HAP-1 (cell line): ENCODE measurements around the gene UTY.

Experiments used
- DNase-seq, 2 experiments: peaks; one replicate each; pipeline ENCODE4 v3.0.0-alpha.2; 2016 to 2020; ENCODE audit warnings: low spot score in 2 of 2
- H3K27me3 ChIP-seq: fragments of 250-450 bp; sonication (Bioruptor Pico); 2 replicates; pipeline ENCODE4 v1.5.1; 2020; ENCODE audit warnings: low read depth, mild to moderate bottlenecking, moderate library complexity
- H3K36me3 ChIP-seq: fragments of 250-450 bp; sonication (Bioruptor Pico); replicated peaks from 2 replicates; pipeline ENCODE4 v1.5.1; 2020; ENCODE audit warnings: mild to moderate bottlenecking
- H3K4me1 ChIP-seq: fragments of 250-450 bp; sonication (Bioruptor Pico); 2 replicates; pipeline ENCODE4 v1.5.1; 2020; ENCODE audit warnings: mild to moderate bottlenecking
- H3K4me3 ChIP-seq: fragments of 250-450 bp; sonication (Bioruptor Pico); 2 replicates; pipeline ENCODE4 v1.5.1; 2020; ENCODE audit warnings: mild to moderate bottlenecking, moderate library complexity
- H3K9me3 ChIP-seq: fragments of 250-450 bp; sonication (Bioruptor Pico); 2 replicates; pipeline ENCODE4 v1.5.1; 2020; ENCODE audit warnings: mild to moderate bottlenecking, moderate library complexity
- in situ Hi-C: fragments of 300-500 bp; cut with MboI; formaldehyde crosslinking; loops from 3 replicates; pipeline ENCODE4 v1.14.3; 2020; ENCODE audit warnings: low sequenced_read_pairs, inconsistent platforms, mixed read lengths

The UTY gene

DNA sequence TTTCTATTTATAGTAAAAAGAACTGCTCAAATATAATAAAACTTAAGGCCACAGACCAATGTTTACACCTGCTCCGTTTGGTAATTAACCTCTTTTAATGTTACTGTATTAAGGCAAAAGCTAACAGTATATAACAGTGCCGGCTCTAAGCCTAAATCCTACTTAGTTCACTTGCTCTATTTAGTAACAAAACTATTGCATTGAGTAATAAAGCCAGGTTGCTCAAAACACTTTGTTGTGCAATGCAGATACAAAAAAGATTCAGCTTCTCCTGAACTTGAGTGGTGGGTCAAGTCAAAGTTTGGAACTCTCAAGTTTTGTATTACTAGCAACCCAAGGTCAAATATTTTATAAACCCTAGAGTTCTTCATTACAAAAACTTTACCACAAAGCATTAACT is 116.2 kb downstream of the UTY start:
- Histone ChIP-seq H3K4me1 (no peaks in the 10 kb centered on the region), H3K9me3 (no peaks in the 10 kb centered on the region), H3K27me3 (no peaks in the 10 kb centered on the region), H3K4me3 (no peak overlapping the region), H3K36me3 (no peaks in the 10 kb centered on the region)
- no peak for DNase-seq
- in situ Hi-C loops = no loop called here

DNA sequence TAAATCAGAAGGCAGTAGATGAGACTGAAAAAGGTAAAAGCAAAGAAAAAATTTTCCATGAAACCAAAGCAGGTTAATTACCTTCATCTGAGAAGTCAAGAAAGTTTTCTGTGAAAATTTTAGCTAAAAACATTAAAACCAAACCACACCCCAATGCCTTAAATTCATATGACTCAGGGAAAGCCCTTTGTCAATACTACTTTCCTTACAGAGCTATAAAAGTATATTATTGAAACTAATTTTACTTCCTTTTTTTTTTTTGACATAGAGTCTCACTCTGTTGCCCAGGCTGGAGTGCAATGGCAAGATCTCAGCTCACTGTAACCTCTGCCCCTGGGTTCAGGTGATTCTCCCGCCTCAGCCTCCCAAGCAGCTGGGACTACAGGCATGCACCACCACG is 117.2 kb downstream of the UTY start:
- no peaks in the 10 kb centered on the region for H3K36me3 ChIP-seq
- in situ Hi-C loops = no loop called here
- no peaks in the 10 kb centered on the region for H3K27me3 ChIP-seq
- DNase-seq = no peak
- no peaks in the 10 kb centered on the region for H3K4me1 ChIP-seq
- H3K4me3 ChIP-seq = no peak overlapping the region
- H3K9me3 ChIP-seq = no peaks in the 10 kb centered on the region

- DNase-seq = no peak
- H3K36me3 ChIP-seq = no peaks in the 10 kb centered on the region
- no peaks in the 10 kb centered on the region for H3K4me1 ChIP-seq
- H3K4me3 ChIP-seq = no peak overlapping the region
- no peaks in the 10 kb centered on the region for H3K9me3 ChIP-seq
- H3K27me3 ChIP-seq = no peaks in the 10 kb centered on the region
- in situ Hi-C loops = no loop called here
Measured at GRCh38 chrY:13361656-13362636, 117.9 kb downstream of the UTY start.

GRCh38 chrY:13351443-13351842 is 128.4 kb downstream of the UTY start:
- Histone ChIP-seq H3K36me3 (no peaks in the 10 kb centered on the region), H3K4me1 (no peaks in the 10 kb centered on the region), H3K27me3 (no peaks in the 10 kb centered on the region), H3K4me3 (no peak overlapping the region), H3K9me3 (no peaks in the 10 kb centered on the region)
- in situ Hi-C loops = no loop called here
- no peak for DNase-seq

- Histone ChIP-seq H3K36me3 (no peaks in the 10 kb centered on the region), H3K4me1 (no peaks in the 10 kb centered on the region), H3K4me3 (no peak overlapping the region), H3K27me3 (no peaks in the 10 kb centered on the region), H3K9me3 (no peaks in the 10 kb centered on the region)
- in situ Hi-C loops = no loop called here
- no peak for DNase-seq
Measured at GRCh38 chrY:13347106-13347505, 132.7 kb downstream of the UTY start.

DNA sequence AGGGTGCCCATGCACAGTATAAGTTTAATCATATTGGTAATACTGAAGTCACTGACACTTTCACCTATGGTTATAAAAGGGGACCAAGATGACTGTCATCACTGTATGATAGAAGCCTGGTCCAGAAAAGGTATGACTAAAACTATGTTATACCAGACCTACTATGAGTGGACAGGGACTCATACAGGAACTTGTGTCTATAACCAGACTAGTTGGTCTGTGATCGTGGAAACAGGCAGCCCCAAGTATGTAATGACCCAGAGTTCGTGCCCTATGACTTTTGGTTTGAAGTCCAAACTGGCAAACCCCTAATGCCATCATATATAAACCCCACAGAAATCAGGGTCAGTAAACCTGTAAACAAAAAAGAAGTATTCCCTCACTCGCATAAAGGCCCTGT is 134.3 kb downstream of the UTY start:
- Histone ChIP-seq H3K27me3 (no peaks in the 10 kb centered on the region), H3K4me1 (no peaks in the 10 kb centered on the region), H3K4me3 (no peak overlapping the region), H3K36me3 (no peaks in the 10 kb centered on the region), H3K9me3 (no peaks in the 10 kb centered on the region)
- no peak for DNase-seq
- in situ Hi-C loops = no loop called here

GRCh38 chrY:13343307-13343946 is 136.4 kb downstream of the UTY start:
- Histone ChIP-seq H3K4me3 (no peak overlapping the region), H3K27me3 (no peaks in the 10 kb centered on the region), H3K36me3 (no peaks in the 10 kb centered on the region), H3K4me1 (no peaks in the 10 kb centered on the region), H3K9me3 (no peaks in the 10 kb centered on the region)
- in situ Hi-C loops = no loop called here
- DNase-seq = no peak

DNA sequence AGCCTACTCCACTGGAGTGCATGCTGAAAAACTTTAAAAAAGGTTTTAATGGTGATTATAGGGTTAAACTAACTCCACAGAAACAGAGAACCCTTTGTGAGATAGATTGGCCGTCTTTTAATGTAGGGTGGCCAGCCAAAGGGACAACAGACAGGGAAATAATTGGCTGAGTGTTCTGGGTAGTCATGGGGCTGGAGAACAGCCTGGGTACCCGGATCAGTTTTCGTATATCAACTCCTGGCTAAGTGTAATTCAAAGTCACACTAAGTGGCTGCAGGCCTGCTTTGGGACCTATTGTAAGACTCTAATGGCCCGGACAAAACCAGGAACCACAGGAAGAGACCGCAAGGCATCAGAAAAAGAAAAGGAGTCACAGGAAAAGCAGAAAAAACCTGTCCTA is 139.9 kb downstream of the UTY start:
- Histone ChIP-seq H3K9me3 (no peaks in the 10 kb centered on the region), H3K4me1 (no peaks in the 10 kb centered on the region), H3K27me3 (no peaks in the 10 kb centered on the region), H3K36me3 (no peaks in the 10 kb centered on the region), H3K4me3 (no peak overlapping the region)
- DNase-seq = no peak
- in situ Hi-C loops = no loop called here

GRCh38 chrY:13339381-13339780 is 140.5 kb downstream of the UTY start:
- in situ Hi-C loops = no loop called here
- DNase-seq = no peak

GRCh38 chrY:13338711-13339110 is 141.1 kb downstream of the UTY start:
- H3K36me3 ChIP-seq = no peaks in the 10 kb centered on the region
- H3K4me1 ChIP-seq = no peaks in the 10 kb centered on the region
- DNase-seq = no peak
- in situ Hi-C loops = no loop called here
- no peaks in the 10 kb centered on the region for H3K27me3 ChIP-seq
- no peak overlapping the region for H3K4me3 ChIP-seq
- H3K9me3 ChIP-seq = no peaks in the 10 kb centered on the region

More at GRCh38 chrY:13339381-13339780, 140.5 kb downstream of the UTY start:
- no peaks in the 10 kb centered on the region for H3K27me3 ChIP-seq
- H3K4me3 ChIP-seq = no peak overlapping the region
- H3K9me3 ChIP-seq = no peaks in the 10 kb centered on the region
- no peaks in the 10 kb centered on the region for H3K36me3 ChIP-seq
- no peaks in the 10 kb centered on the region for H3K4me1 ChIP-seq

- Histone ChIP-seq H3K9me3 (no peaks in the 10 kb centered on the region), H3K4me1 (no peaks in the 10 kb centered on the region), H3K4me3 (no peak overlapping the region), H3K36me3 (no peaks in the 10 kb centered on the region), H3K27me3 (no peaks in the 10 kb centered on the region)
- no peak for DNase-seq
- in situ Hi-C loops = no loop called here
Measured at GRCh38 chrY:13337934-13338333, 141.9 kb downstream of the UTY start.

DNA sequence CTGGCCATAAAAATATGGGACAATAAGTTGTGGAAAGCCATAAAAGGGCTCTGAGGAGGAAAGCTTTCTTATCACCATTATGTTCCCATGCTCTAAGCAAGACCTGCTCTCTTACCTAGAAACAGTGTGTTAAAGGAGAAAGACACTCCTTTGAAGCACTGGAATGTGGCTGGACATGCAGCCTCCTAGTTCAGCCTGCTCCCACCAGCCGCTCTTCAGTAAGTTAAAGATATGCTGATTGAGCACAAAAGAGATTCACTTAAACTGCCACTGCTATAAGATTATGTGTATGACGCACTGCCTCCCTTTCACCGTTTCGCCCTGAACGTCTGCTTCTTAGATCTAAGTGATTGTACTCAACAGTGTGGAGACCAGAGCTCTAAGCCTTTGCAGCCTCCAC is 146.0 kb downstream of the UTY start:
- no peak overlapping the region for H3K4me3 ChIP-seq
- in situ Hi-C loops = no loop called here
- no peaks in the 10 kb centered on the region for H3K27me3 ChIP-seq
- no peaks in the 10 kb centered on the region for H3K36me3 ChIP-seq
- H3K4me1 ChIP-seq = no peaks in the 10 kb centered on the region
- no peaks in the 10 kb centered on the region for H3K9me3 ChIP-seq
- DNase-seq = no peak

DNA sequence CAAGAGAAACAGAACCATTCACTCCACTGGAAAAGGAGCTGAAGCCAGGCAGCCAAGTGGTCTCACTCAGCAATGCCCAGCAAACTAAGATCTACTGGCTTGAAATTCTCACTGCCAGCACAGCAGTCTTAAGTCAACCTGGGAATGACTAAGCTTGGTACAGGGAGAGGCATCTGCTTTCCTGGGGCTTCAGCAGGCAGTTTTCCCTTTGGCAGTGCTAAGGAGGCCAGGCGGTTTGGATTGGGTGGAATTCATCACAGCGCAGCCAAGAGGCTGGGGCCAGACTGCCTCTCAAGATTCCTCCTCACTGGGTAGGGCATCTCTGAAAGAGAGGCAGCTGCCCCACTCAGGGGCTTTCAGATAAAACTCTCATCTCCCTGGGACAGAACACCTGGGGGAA is 149.2 kb downstream of the UTY start:
- in situ Hi-C loops = no loop called here
- H3K4me1 ChIP-seq = no peaks in the 10 kb centered on the region
- no peaks in the 10 kb centered on the region for H3K36me3 ChIP-seq
- H3K9me3 ChIP-seq = no peaks in the 10 kb centered on the region
- DNase-seq = no peak
- H3K27me3 ChIP-seq = no peaks in the 10 kb centered on the region
- H3K4me3 ChIP-seq = no peak overlapping the region

- DNase-seq = no peak
- H3K4me3 ChIP-seq = no peak overlapping the region
- H3K9me3 ChIP-seq = no peaks in the 10 kb centered on the region
- no peaks in the 10 kb centered on the region for H3K4me1 ChIP-seq
- in situ Hi-C loops = no loop called here
- H3K36me3 ChIP-seq = no peaks in the 10 kb centered on the region
- no peaks in the 10 kb centered on the region for H3K27me3 ChIP-seq
Measured at GRCh38 chrY:13312966-13313365, 166.9 kb downstream of the UTY start.
